ENCODE results near the gene CRTAC1. TPM values are rescaled to one million over a fixed set of nuclear protein-coding genes. Genes with fewer than 3 reads are reported as not detected.

Gene CRTAC1
- polyA plus RNA-seq, 3 donors = not detected

- H3K4me1 ChIP-seq (ENCODE audit: control insufficient read depth in 1 of 2, insufficient read depth in 2 of 2, low read length in 2 of 2) = no peaks in the 10 kb centered on the region
- no peak for DNase-seq
- Mint-ChIP-seq H3K4me3 (no peak overlapping the region), H3K36me3 (no peaks in the 10 kb centered on the region), H3K27me3 (ENCODE audit: low read depth in 3 of 3) (peaks cover 12 to 32% (median 18%) of the 10 kb centered on the region in 3 donors), H3K9me3 (peaks cover 0 to 2% (median 0%) of the 10 kb centered on the region in 7 donors), H3K27ac (no peak overlapping the region), H3K4me1 (no peaks in the 10 kb centered on the region)
- H4K20me1 ChIP-seq (ENCODE audit: insufficient read depth, low read length) = no peaks in the 10 kb centered on the region
- intact Hi-C loops (cut with micrococcal nuclease) = no loop called here
- H2AFZ ChIP-seq (ENCODE audit: insufficient read depth, low read depth, low read length, poor library complexity, severe bottlenecking) = no peak overlapping the region
- H3K27ac ChIP-seq (ENCODE audit: low read depth in 1 of 2, low read length in 2 of 2) = no peak overlapping the region
- H3K79me2 ChIP-seq (ENCODE audit: insufficient read depth, low read length) = no peaks in the 10 kb centered on the region
- H3K9ac ChIP-seq (ENCODE audit: insufficient read depth, low read length, poor library complexity, severe bottlenecking) = no peak overlapping the region
- H3K9me3 ChIP-seq (replicated peaks in 1 of 2; ENCODE audit: control insufficient read depth in 1 of 2, insufficient read depth in 1 of 2, low read length in 2 of 2) = no peaks in the 10 kb centered on the region
- H3K4me3 ChIP-seq (replicated peaks in 1 of 3; ENCODE audit: low read depth in 2 of 3, low read length in 3 of 3) = no peak overlapping the region
- no peak for TF ChIP-seq CTCF (IDR thresholded peaks at IDR 0.05)
- H3K36me3 ChIP-seq (replicated peaks in 1 of 2; ENCODE audit: control insufficient read depth in 1 of 2, insufficient read depth in 2 of 2, low read length in 2 of 2) = no peaks in the 10 kb centered on the region
- peaks cover 0 to 7% of the 10 kb centered on the region in 2 donors for H3K27me3 ChIP-seq (ENCODE audit: control insufficient read depth in 2 of 2, insufficient read depth in 2 of 2, low read length in 2 of 2)
- 23% methylated on average over 10 of the region's 10 CpGs for WGBS (ENCODE audit: insufficient coverage)
- H3K4me2 ChIP-seq (replicated peaks; ENCODE audit: extremely low read depth, low read length, poor library complexity, severe bottlenecking) = no peak overlapping the region
These were observed 102.8 kb downstream of the CRTAC1 start for GRCh38 chr10:97927622-97928021.

- 91% methylated on average over 11 of the region's 13 CpGs for WGBS (ENCODE audit: insufficient coverage)
- Histone ChIP-seq H3K79me2 (ENCODE audit: insufficient read depth, low read length) (no peaks in the 10 kb centered on the region), H3K9me3 (replicated peaks in 1 of 2; ENCODE audit: control insufficient read depth in 1 of 2, insufficient read depth in 1 of 2, low read length in 2 of 2) (no peaks in the 10 kb centered on the region), H3K27ac (ENCODE audit: low read depth in 1 of 2, low read length in 2 of 2) (no peak overlapping the region), H3K9ac (ENCODE audit: insufficient read depth, low read length, poor library complexity, severe bottlenecking) (no peak overlapping the region), H4K20me1 (ENCODE audit: insufficient read depth, low read length) (no peaks in the 10 kb centered on the region), H3K4me2 (replicated peaks; ENCODE audit: extremely low read depth, low read length, poor library complexity, severe bottlenecking) (no peak overlapping the region), H3K36me3 (replicated peaks in 1 of 2; ENCODE audit: control insufficient read depth in 1 of 2, insufficient read depth in 2 of 2, low read length in 2 of 2) (no peaks in the 10 kb centered on the region), H2AFZ (ENCODE audit: insufficient read depth, low read depth, low read length, poor library complexity, severe bottlenecking) (no peak overlapping the region), H3K4me1 (ENCODE audit: control insufficient read depth in 1 of 2, insufficient read depth in 2 of 2, low read length in 2 of 2) (no peaks in the 10 kb centered on the region), H3K4me3 (replicated peaks in 1 of 3; ENCODE audit: low read depth in 2 of 3, low read length in 3 of 3) (no peak overlapping the region), H3K27me3 (ENCODE audit: control insufficient read depth in 2 of 2, insufficient read depth in 2 of 2, low read length in 2 of 2) (peaks cover 0 to 7% of the 10 kb centered on the region in 2 donors)
- intact Hi-C loops (cut with micrococcal nuclease) = no loop called here
- Mint-ChIP-seq H3K4me3 (no peak overlapping the region), H3K4me1 (no peaks in the 10 kb centered on the region), H3K27ac (no peak overlapping the region), H3K36me3 (no peaks in the 10 kb centered on the region), H3K9me3 (peaks cover 0 to 2% (median 0%) of the 10 kb centered on the region in 7 donors), H3K27me3 (ENCODE audit: low read depth in 3 of 3) (peaks cover 11 to 27% (median 14%) of the 10 kb centered on the region in 3 donors)
- no peak for DNase-seq
- no peak for TF ChIP-seq CTCF (IDR thresholded peaks at IDR 0.05)
These were observed 104.4 kb downstream of the CRTAC1 start for GRCh38 chr10:97926055-97926454.
